CD8-positive, alpha-beta memory T cell (primary cell): ENCODE data around the gene MRM1. TPM values are rescaled to one million over a fixed set of nuclear protein-coding genes. Genes with fewer than 3 reads are reported as not detected.

Source experiments
- CTCF ChIA-PET: fragments of 350-600 bp; sonication (Branson Sonifier 250); formaldehyde crosslinking; loops from one replicate; lab custom pipeline; 2021; ENCODE audit warnings: antibody characterized with exemption; lab: Charles Lee
- POLR2A ChIA-PET: fragments of 350-600 bp; sonication (Branson Sonifier 250); formaldehyde crosslinking; loops from one replicate; lab custom pipeline; 2021; ENCODE audit warnings: antibody characterized with exemption; lab: Charles Lee
- DNase-seq, 5 donors: peaks; one replicate each; pipeline versions ENCODE4 v3.0.0 to v3.0.0-alpha.2; 2020 to 2022; ENCODE audit warnings: mixed read lengths in 1 of 5
- H3K27ac ChIP-seq: one replicate; pipeline ENCODE4 v1.7.0; 2013; ENCODE audit warnings: low read depth, mild to moderate bottlenecking, low read length, moderate library complexity
- H3K27me3 ChIP-seq: 2 replicates; pipeline ENCODE4 v1.7.0; 2013; ENCODE audit warnings: low read length, mild to moderate bottlenecking; ENCODE audit not compliant: insufficient read depth, poor library complexity, severe bottlenecking
- H3K36me3 ChIP-seq: 2 replicates; pipeline ENCODE4 v1.7.0; 2013; ENCODE audit warnings: mild to moderate bottlenecking, low read length, moderate library complexity; ENCODE audit not compliant: insufficient read depth
- H3K4me1 ChIP-seq: 2 replicates; pipeline ENCODE4 v1.7.0; 2013; ENCODE audit warnings: mild to moderate bottlenecking, low read length, moderate library complexity; ENCODE audit not compliant: insufficient read depth
- H3K4me3 ChIP-seq: 2 replicates; pipeline ENCODE4 v1.7.0; 2013; ENCODE audit warnings: mild to moderate bottlenecking, low read length
- H3K9me3 ChIP-seq: 2 replicates; pipeline ENCODE4 v1.7.0; 2013; ENCODE audit warnings: mild to moderate bottlenecking, low read length
- H3K27ac Mint-ChIP-seq, 8 donors: one replicate each; pipeline ENCODE4 v1.8.0; 2020 to 2021; ENCODE audit warnings: mixed read lengths in 8 of 8, mild to moderate bottlenecking in 6 of 8, inconsistent platforms in 3 of 8, moderate library complexity in 3 of 8
- H3K27me3 Mint-ChIP-seq, 2 donors: one replicate each; pipeline ENCODE4 v1.8.0; 2020 to 2021; ENCODE audit warnings: mixed read lengths in 2 of 2, mild to moderate bottlenecking in 1 of 2, moderate library complexity in 1 of 2
- H3K36me3 Mint-ChIP-seq, 3 donors: one replicate each; pipeline ENCODE4 v1.8.0; 2020 to 2021; ENCODE audit warnings: mixed read lengths in 3 of 3, inconsistent platforms in 1 of 3, mild to moderate bottlenecking in 1 of 3
- H3K4me1 Mint-ChIP-seq, 3 donors: one replicate each; pipeline ENCODE4 v1.8.0; 2020 to 2021; ENCODE audit warnings: mixed read lengths in 3 of 3, inconsistent platforms in 1 of 3, mild to moderate bottlenecking in 1 of 3
- H3K4me3 Mint-ChIP-seq, 7 donors: one replicate each; pipeline ENCODE4 v1.8.0; 2020 to 2021; ENCODE audit warnings: mixed read lengths in 7 of 7, mild to moderate bottlenecking in 6 of 7, moderate library complexity in 4 of 7, inconsistent platforms in 2 of 7
- H3K9me3 Mint-ChIP-seq, 5 donors: one replicate each; pipeline ENCODE4 v1.8.0; 2020 to 2022; ENCODE audit warnings: mixed read lengths in 5 of 5, mild to moderate bottlenecking in 3 of 5, moderate library complexity in 2 of 5, inconsistent platforms in 1 of 5
- polyA plus RNA-seq: library from polyadenylated mRNA; unstranded; fragments of 300-500 nt; fragmentation: Illumina TruSeq; gene quantifications from one replicate; pipeline ENCODE4 v1.2.3, GENCODE V29; 2021
- total RNA-seq, 2 experiments: library from RNA; stranded (reverse); gene quantifications; one replicate each; pipeline ENCODE4 v1.2.3, GENCODE V29; 2021

Gene MRM1
- total and polyA plus RNA-seq, 3 experiments from 2014 or later: 5.3 to 24.9 (median 24.7) TPM

GRCh38 chr17:36632916-36633771 lies 31.8 kb downstream of the MRM1 start:
- no peaks in the 10 kb centered on the region for H3K9me3 ChIP-seq
- no peaks in the 10 kb centered on the region for H3K4me1 ChIP-seq
- no peak overlapping the region for H3K4me3 ChIP-seq
- Mint-ChIP-seq H3K9me3 (no peaks in the 10 kb centered on the region), H3K27ac (no peak overlapping the region), H3K27me3 (peaks cover 28 to 40% of the 10 kb centered on the region in 2 donors), H3K4me3 (no peak overlapping the region), H3K36me3 (no peaks in the 10 kb centered on the region), H3K4me1 (peaks cover 0 to 1% (median 0%) of the 10 kb centered on the region in 3 donors)
- no peaks in the 10 kb centered on the region for H3K36me3 ChIP-seq
- no peaks in the 10 kb centered on the region for H3K27me3 ChIP-seq
- no peak for DNase-seq
- POLR2A ChIA-PET: interaction anchor here (0.5 kb wide), 1 partner anchor 741 kb away, joined by 3 read pairs; no protein-coding TSS in a partner anchor
- CTCF ChIA-PET: interaction anchor here (1.0 kb wide), 2 partner anchors 15 to 122 kb away, joined by 3 read pairs; no protein-coding TSS in a partner anchor
- no peak overlapping the region for H3K27ac ChIP-seq

DNA sequence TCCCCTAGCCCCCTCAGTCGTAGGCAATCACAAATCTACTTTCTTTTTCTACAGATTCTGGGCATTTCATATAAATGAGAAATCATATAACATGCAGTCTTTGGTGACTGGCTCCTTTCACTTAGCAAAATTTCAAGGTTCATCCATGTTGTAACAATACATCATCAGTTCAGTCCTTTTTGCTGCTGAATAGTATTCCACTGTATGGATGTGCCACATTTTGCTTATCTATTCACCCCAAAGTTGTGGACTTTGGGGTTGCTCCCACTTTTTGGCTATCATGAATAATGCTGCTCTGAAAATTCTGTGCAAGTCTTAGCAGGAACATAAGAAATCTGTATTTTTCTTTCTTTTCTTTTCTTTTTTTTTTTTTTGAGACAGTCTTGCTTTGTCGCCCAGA lies 39.0 kb downstream of the MRM1 start:
- Histone ChIP-seq H3K4me1 (peaks cover 12% of the 10 kb centered on the region), H3K9me3 (no peaks in the 10 kb centered on the region), H3K27ac (no peak overlapping the region), H3K36me3 (no peaks in the 10 kb centered on the region), H3K4me3 (no peak overlapping the region), H3K27me3 (peaks cover 45% of the 10 kb centered on the region)
- POLR2A ChIA-PET: no interaction called here
- H3K27me3 Mint-ChIP-seq: peaks cover 58 to 74% of the 10 kb centered on the region in 2 donors
- CTCF ChIA-PET: interaction anchor here (0.8 kb wide), 1 partner anchor 13 kb away, joined by 3 read pairs; no protein-coding TSS in a partner anchor
- no peaks in the 10 kb centered on the region for H3K9me3 Mint-ChIP-seq
- H3K4me3 Mint-ChIP-seq: no peak overlapping the region
- H3K4me1 Mint-ChIP-seq: peaks cover 9 to 20% (median 12%) of the 10 kb centered on the region in 3 donors
- DNase-seq: no peak
- no peak overlapping the region for H3K27ac Mint-ChIP-seq
- no peaks in the 10 kb centered on the region for H3K36me3 Mint-ChIP-seq

DNA sequence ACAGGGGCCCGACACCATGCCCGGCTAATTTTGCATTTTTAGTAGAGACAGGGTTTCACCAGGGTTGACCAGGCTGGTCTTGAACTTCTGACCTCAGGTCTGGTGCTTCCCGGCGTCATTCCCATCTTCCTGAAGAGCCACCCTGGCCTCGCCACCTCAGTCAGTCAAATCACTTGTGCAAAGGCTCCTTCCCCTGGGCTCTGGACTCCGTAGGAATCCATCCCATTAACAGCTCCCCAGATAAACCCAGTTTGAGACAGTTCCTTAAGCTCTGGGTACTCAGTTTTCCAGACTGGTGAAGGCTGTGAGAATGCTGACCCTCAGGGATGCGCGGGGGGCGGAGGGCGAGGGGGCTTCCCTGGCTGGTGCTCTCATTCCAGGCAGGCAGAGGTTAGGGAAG lies 39.5 kb downstream of the MRM1 start:
- peaks cover 9 to 20% (median 12%) of the 10 kb centered on the region in 3 donors for H3K4me1 Mint-ChIP-seq
- H3K4me1 ChIP-seq: peaks cover 12% of the 10 kb centered on the region
- POLR2A ChIA-PET: no interaction called here

GRCh38 chr17:36641331-36641876 lies 40.0 kb downstream of the MRM1 start:
- Histone ChIP-seq H3K36me3 (no peaks in the 10 kb centered on the region), H3K4me3 (no peak overlapping the region), H3K27me3 (peaks cover 50% of the 10 kb centered on the region), H3K9me3 (no peaks in the 10 kb centered on the region), H3K27ac (no peak overlapping the region), H3K4me1 (peaks cover 12% of the 10 kb centered on the region)
- H3K9me3 Mint-ChIP-seq: no peaks in the 10 kb centered on the region
- H3K27ac Mint-ChIP-seq: no peak overlapping the region
- peak overlapping the region in 3 of 7 donors; percentile 22 to 82 (median 40) for H3K4me3 Mint-ChIP-seq
- H3K36me3 Mint-ChIP-seq: peaks cover 0 to 6% (median 0%) of the 10 kb centered on the region in 3 donors
- H3K27me3 Mint-ChIP-seq: peaks cover 56 to 81% of the 10 kb centered on the region in 2 donors
- no peak for DNase-seq
- peaks cover 9 to 20% (median 12%) of the 10 kb centered on the region in 3 donors for H3K4me1 Mint-ChIP-seq
- POLR2A ChIA-PET: interaction anchor here (0.6 kb wide), 1 partner anchor 835 kb away, joined by 3 read pairs; no protein-coding TSS in a partner anchor
- CTCF ChIA-PET: no interaction called here

More for the DNA sequence above, 39.5 kb downstream of the MRM1 start:
- H3K27ac ChIP-seq: no peak overlapping the region
- no peaks in the 10 kb centered on the region for H3K36me3 ChIP-seq
- Mint-ChIP-seq H3K27me3 (peaks cover 55 to 78% of the 10 kb centered on the region in 2 donors), H3K36me3 (peaks cover 0 to under 1% (median 0%) of the 10 kb centered on the region in 3 donors), H3K9me3 (no peaks in the 10 kb centered on the region), H3K27ac (no peak overlapping the region), H3K4me3 (peak overlapping the region in 1 of 7 donors; percentile 44)
- H3K4me3 ChIP-seq: no peak overlapping the region
- H3K27me3 ChIP-seq: peaks cover 45% of the 10 kb centered on the region
- CTCF ChIA-PET: interaction anchor here (0.8 kb wide), 1 partner anchor 13 kb away, joined by 3 read pairs; no protein-coding TSS in a partner anchor
- no peak for DNase-seq
- H3K9me3 ChIP-seq: no peaks in the 10 kb centered on the region

- CTCF ChIA-PET: no interaction called here
Measured at GRCh38 chr17:36641877-36642845, 40.8 kb downstream of the MRM1 start.

DNA sequence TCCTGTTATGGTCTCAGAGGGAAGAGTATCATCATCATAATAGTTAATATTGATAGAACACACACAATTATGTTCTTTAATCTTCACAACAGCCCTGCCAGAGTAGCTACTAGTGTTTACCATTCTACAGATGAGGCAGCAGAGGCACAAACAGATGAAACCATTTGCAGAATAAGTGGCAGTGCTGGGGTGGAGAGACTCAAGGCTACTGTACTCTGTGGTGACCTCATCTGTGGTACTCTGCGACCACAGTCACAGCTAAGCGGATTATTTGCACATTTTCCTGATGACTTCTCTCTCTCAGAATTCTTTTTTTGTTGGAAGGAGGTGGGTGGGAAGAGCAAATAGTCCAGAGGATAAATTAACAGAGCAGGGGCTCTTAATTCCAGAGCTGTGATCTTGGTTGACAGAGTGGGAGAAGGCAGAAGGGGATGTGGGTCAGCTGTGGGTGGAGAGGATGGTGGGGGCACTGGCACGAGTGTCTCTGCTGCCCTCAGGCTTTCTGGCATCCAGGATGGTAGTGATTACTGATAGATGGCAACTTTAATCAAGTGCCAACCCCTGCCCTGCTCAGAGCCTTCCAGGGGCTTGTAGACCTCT lies 41.8 kb downstream of the MRM1 start:
- CTCF ChIA-PET: no interaction called here
- Mint-ChIP-seq H3K4me3 (peak overlapping the region in 5 of 7 donors; percentile 48 to 78 (median 60)), H3K27me3 (peaks cover 53 to 83% of the 10 kb centered on the region in 2 donors)

More at GRCh38 chr17:36641877-36642845, 40.8 kb downstream of the MRM1 start:
- Mint-ChIP-seq H3K36me3 (peaks cover 0 to 7% (median 0%) of the 10 kb centered on the region in 3 donors), H3K9me3 (no peaks in the 10 kb centered on the region), H3K27ac (peak overlapping the region in 1 of 8 donors; percentile 2), H3K27me3 (peaks cover 57 to 85% of the 10 kb centered on the region in 2 donors), H3K4me3 (peak overlapping the region; percentile 21 to 85 (median 67)), H3K4me1 (peaks cover 9 to 20% (median 12%) of the 10 kb centered on the region in 3 donors)
- H3K4me3 ChIP-seq: no peak overlapping the region
- H3K27me3 ChIP-seq: peaks cover 50% of the 10 kb centered on the region
- no peaks in the 10 kb centered on the region for H3K36me3 ChIP-seq
- H3K4me1 ChIP-seq: peaks cover 12% of the 10 kb centered on the region
- DNase-seq: no peak
- H3K27ac ChIP-seq: no peak overlapping the region
- POLR2A ChIA-PET: interaction anchor here (0.6 kb wide), 1 partner anchor 834 kb away, joined by 3 read pairs; no protein-coding TSS in a partner anchor
- no peaks in the 10 kb centered on the region for H3K9me3 ChIP-seq

DNA sequence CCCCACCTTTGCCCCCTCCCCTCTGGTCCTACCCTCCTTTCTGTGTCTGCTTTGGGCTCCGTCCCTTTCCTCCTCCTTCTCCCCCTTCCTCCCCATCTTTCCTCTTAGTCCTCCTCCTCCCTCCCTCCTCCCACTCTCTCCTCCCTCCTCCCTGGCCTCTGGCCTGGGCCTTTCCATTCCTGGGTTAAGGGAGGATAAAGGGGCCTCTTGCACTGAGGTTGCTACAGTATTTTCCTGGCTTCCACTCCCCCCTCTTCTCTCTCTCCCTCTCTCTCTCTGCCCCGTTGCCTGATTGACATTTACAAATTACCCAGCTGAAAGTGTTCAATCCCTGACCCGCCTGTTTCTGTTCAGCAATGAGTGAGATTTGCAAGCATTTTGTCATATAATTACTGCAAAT lies 44.0 kb downstream of the MRM1 start:
- Histone ChIP-seq H3K9me3 (no peaks in the 10 kb centered on the region), H3K27ac (no peak overlapping the region), H3K4me1 (peaks cover 12% of the 10 kb centered on the region), H3K27me3 (peaks cover 39% of the 10 kb centered on the region), H3K36me3 (no peaks in the 10 kb centered on the region), H3K4me3 (no peak overlapping the region)
- CTCF ChIA-PET: no interaction called here
- no peak for DNase-seq
- H3K4me1 Mint-ChIP-seq: peaks cover 9 to 20% (median 12%) of the 10 kb centered on the region in 3 donors
- peaks cover 37 to 81% of the 10 kb centered on the region in 2 donors for H3K27me3 Mint-ChIP-seq
- peaks cover 0 to 7% (median 0%) of the 10 kb centered on the region in 3 donors for H3K36me3 Mint-ChIP-seq
- H3K4me3 Mint-ChIP-seq: no peak overlapping the region
- H3K9me3 Mint-ChIP-seq: no peaks in the 10 kb centered on the region
- no peak overlapping the region for H3K27ac Mint-ChIP-seq
- POLR2A ChIA-PET: no interaction called here

More for the DNA sequence above, 41.8 kb downstream of the MRM1 start:
- Histone ChIP-seq H3K4me3 (no peak overlapping the region), H3K27ac (no peak overlapping the region), H3K27me3 (peaks cover 50% of the 10 kb centered on the region), H3K36me3 (no peaks in the 10 kb centered on the region), H3K4me1 (peaks cover 12% of the 10 kb centered on the region), H3K9me3 (no peaks in the 10 kb centered on the region)
- no peak for DNase-seq
- peaks cover 0 to 7% (median 0%) of the 10 kb centered on the region in 3 donors for H3K36me3 Mint-ChIP-seq
- peaks cover 9 to 20% (median 12%) of the 10 kb centered on the region in 3 donors for H3K4me1 Mint-ChIP-seq
- POLR2A ChIA-PET: no interaction called here
- no peak overlapping the region for H3K27ac Mint-ChIP-seq
- no peaks in the 10 kb centered on the region for H3K9me3 Mint-ChIP-seq
